GM12892 (cell line): Measurements from ENCODE around the gene WWP2.

Experiments
- DNase-seq: peaks from one replicate; pipeline ENCODE4 v3.0.0; 2011; ENCODE audit not compliant: insufficient read length
- FAIRE-seq: peaks from 2 replicates; lab custom pipeline; 2011; peaks lifted over from hg19 to GRCh38; lab: Jason Lieb, UNC
- POLR2A ChIP-seq: IDR thresholded peaks from 2 replicates; pipeline ENCODE4 v1.6.1; 2011; ENCODE audit warnings: low read depth, low read length, control low read depth
- POLR2AphosphoS5 ChIP-seq: IDR thresholded peaks from 2 replicates; pipeline ENCODE4 v1.6.1; 2011; ENCODE audit warnings: low read depth, low read length, control low read depth
- TAF1 ChIP-seq: IDR thresholded peaks from 2 replicates; pipeline ENCODE4 v1.6.1; 2011; ENCODE audit warnings: low read depth, mild to moderate bottlenecking, control low read depth, low read length, borderline replicate concordance

The WWP2 gene

GRCh38 chr16:69894676-69895075 is 132.5 kb downstream of the WWP2 start:
- no peak for DNase-seq
- no peak for TF ChIP-seq TAF1
- FAIRE-seq = no peak

GRCh38 chr16:69903865-69904415 is 141.8 kb downstream of the WWP2 start:
- DNase-seq = no peak
- FAIRE-seq = no peak
- TF ChIP-seq POLR2AphosphoS5 (no peak), POLR2A (no peak), TAF1 (no peak)

GRCh38 chr16:69904495-69905170 is 142.5 kb downstream of the WWP2 start:
- DNase-seq (no peak), FAIRE-seq (no peak)
- no peak for TF ChIP-seq POLR2AphosphoS5
- TF ChIP-seq POLR2A = no peak
- no peak for TF ChIP-seq TAF1

- no peak for DNase-seq
- TF ChIP-seq POLR2AphosphoS5 (no peak), POLR2A (no peak), TAF1 (no peak)
- no peak for FAIRE-seq
Observed at GRCh38 chr16:69905171-69905555, 143.0 kb downstream of the WWP2 start.

- FAIRE-seq = no peak
- DNase-seq = no peak
- TF ChIP-seq TAF1 = no peak
- TF ChIP-seq POLR2A = no peak
- no peak for TF ChIP-seq POLR2AphosphoS5
Observed at GRCh38 chr16:69906838-69907401, 144.8 kb downstream of the WWP2 start.

GRCh38 chr16:69909043-69909442 is 146.9 kb downstream of the WWP2 start:
- FAIRE-seq (no peak), DNase-seq (no peak)
- no peak for TF ChIP-seq POLR2AphosphoS5
- TF ChIP-seq TAF1 = no peak

- TF ChIP-seq TAF1 (no peak), POLR2A (no peak), POLR2AphosphoS5 (no peak)
- no peak for DNase-seq
- no peak for FAIRE-seq
Observed at GRCh38 chr16:69909760-69910159, 147.6 kb downstream of the WWP2 start.

- FAIRE-seq = no peak
- TF ChIP-seq POLR2A (no peak), POLR2AphosphoS5 (no peak), TAF1 (no peak)
- no peak for DNase-seq
Observed at GRCh38 chr16:69910964-69911363, 148.8 kb downstream of the WWP2 start.

GRCh38 chr16:69916462-69916861 is 154.3 kb downstream of the WWP2 start:
- FAIRE-seq = no peak
- DNase-seq = no peak
- TF ChIP-seq POLR2AphosphoS5 (no peak), POLR2A (no peak), TAF1 (no peak)

- DNase-seq = no peak
- FAIRE-seq = no peak
Observed at GRCh38 chr16:69917311-69917710, 155.2 kb downstream of the WWP2 start.

GRCh38 chr16:69917739-69918138 is 155.6 kb downstream of the WWP2 start:
- no peak for TF ChIP-seq POLR2A
- no peak for TF ChIP-seq POLR2AphosphoS5
- TF ChIP-seq TAF1 = no peak
- no peak for FAIRE-seq
- DNase-seq = no peak

More at GRCh38 chr16:69917311-69917710, 155.2 kb downstream of the WWP2 start:
- no peak for TF ChIP-seq POLR2A
- TF ChIP-seq TAF1 = no peak
- TF ChIP-seq POLR2AphosphoS5 = no peak

- DNase-seq (no peak), FAIRE-seq (no peak)
- no peak for TF ChIP-seq POLR2A
- TF ChIP-seq TAF1 = no peak
- TF ChIP-seq POLR2AphosphoS5 = no peak
Observed at GRCh38 chr16:69918241-69918640, 156.1 kb downstream of the WWP2 start.
